HCT116 (cell line): Measurements from ENCODE around the gene C15orf39. TPM values are rescaled to one million over a fixed set of nuclear protein-coding genes. Genes with fewer than 3 reads are reported as not detected.
A peak's percentile ranks its signal among the peaks of the same experiment; 100 is the strongest.

Experiments
- ATAC-seq: fragments of 200-7000 bp; cut with Tn5 transposase; 2 replicates; pipeline ENCODE4 v1.9.1; 2020; ENCODE audit warnings: mild to moderate bottlenecking, moderate library complexity
- BruUV-seq: library from RNA; stranded (reverse); fragments of 400-500 nt; replicated peaks from 2 replicates; lab custom pipeline; 2021; lab: Mats Ljungman, UMichigan
- CTCF ChIA-PET: fragments of 300-600 bp; sonication (Branson Sonifier 250); formaldehyde crosslinking; loops from one replicate; lab custom pipeline; 2021; ENCODE audit warnings: antibody characterized with exemption; lab: Charles Lee
- POLR2A ChIA-PET: fragments of 300-600, 350-600 bp; sonication (Branson Sonifier 250); formaldehyde crosslinking; loops from one replicate; lab custom pipeline; 2021; ENCODE audit warnings: antibody characterized with exemption; lab: Charles Lee
- RAD21 ChIA-PET, 2 experiments: fragments of 300-600 bp; sonication (Branson Sonifier 250); formaldehyde crosslinking; loops; one replicate each; lab custom pipeline; 2023; ENCODE audit warnings: low total read pairs in 2 of 2; ENCODE audit not compliant: uncharacterized antibody in 2 of 2, unreplicated experiment in 2 of 2, low non-redundant PET in 1 of 2; lab: Charles Lee
- DNase-seq: peaks from one replicate; pipeline ENCODE4 v3.0.0-alpha.2; 2010; ENCODE audit warnings: low read depth, low spot score
- H2AFZ ChIP-seq: fragments of 200-600 bp; shearing (Covaris generic), sonication (generic); 2 replicates; pipeline ENCODE4 v1.6.1; 2017; ENCODE audit warnings: low read depth, mixed run types, mixed read lengths, antibody characterized with exemption, low read length; ENCODE audit not compliant: poor library complexity, severe bottlenecking
- H3K27ac ChIP-seq: 2 replicates; pipeline ENCODE4 v1.5.1; 2012; ENCODE audit warnings: low read depth, low read length
- H3K27me3 ChIP-seq: fragments of 200-600 bp; sonication (generic); 2 replicates; pipeline ENCODE4 v1.6.1; 2016; ENCODE audit warnings: mixed run types, low read length, mixed read lengths; ENCODE audit not compliant: insufficient read depth
- H3K36me3 ChIP-seq, 2 experiments: fragments of 200-500 bp in 1 of 2; fragments of 200-600 bp in 1 of 2; sonication (Bioruptor generic) in 1 of 2; sonication (generic) in 1 of 2; 2 replicates each; pipeline versions ENCODE4 v1.5.1 to v1.6.1; 2014 to 2016; ENCODE audit warnings: low read length in 2 of 2, inconsistent platforms in 1 of 2, mixed read lengths in 1 of 2, mixed run types in 1 of 2; ENCODE audit not compliant: insufficient read depth in 2 of 2, control insufficient read depth in 1 of 2
- H3K4me1 ChIP-seq, 2 experiments: fragments of 200-600 bp in 1 of 2; sonication (generic) in 1 of 2; 2 replicates each; pipeline versions ENCODE4 v1.5.1 to v1.6.1; 2012 to 2017; ENCODE audit warnings: low read length in 2 of 2, inconsistent platforms in 1 of 2, mild to moderate bottlenecking in 1 of 2, mixed read lengths in 1 of 2, mixed run types in 1 of 2, moderate library complexity in 1 of 2; ENCODE audit not compliant: insufficient read depth in 2 of 2, control insufficient read depth in 1 of 2
- H3K4me2 ChIP-seq: fragments of 200-600 bp; sonication (generic); 2 replicates; pipeline ENCODE4 v1.6.1; 2017; ENCODE audit warnings: mixed run types, low read length, mixed read lengths
- H3K4me3 ChIP-seq, 2 experiments: fragments of 200-600 bp in 1 of 2; sonication (generic) in 1 of 2; replicated peaks in 1 of 2; 2 replicates each; pipeline ENCODE4 v1.5.1; 2011 to 2016; ENCODE audit warnings: low read length in 2 of 2, control low read depth in 1 of 2, low read depth in 1 of 2, mild to moderate bottlenecking in 1 of 2, mixed read lengths in 1 of 2, mixed run types in 1 of 2
- H3K79me2 ChIP-seq: fragments of 200-600 bp; sonication (generic); 2 replicates; pipeline ENCODE4 v1.6.1; 2017; ENCODE audit warnings: mild to moderate bottlenecking, mixed run types, low read length, moderate library complexity, mixed read lengths; ENCODE audit not compliant: insufficient read depth
- H3K9ac ChIP-seq: fragments of 200-600 bp; sonication (generic); 2 replicates; pipeline ENCODE4 v1.6.1; 2016; ENCODE audit warnings: low read length, mixed read lengths
- H3K9me2 ChIP-seq: fragments of 200-600 bp; sonication (generic), shearing (Covaris generic); 2 replicates; pipeline ENCODE4 v1.6.1; 2017; ENCODE audit warnings: mixed run types, mild to moderate bottlenecking, moderate library complexity; ENCODE audit not compliant: insufficient read depth
- H3K9me3 ChIP-seq, 2 experiments: fragments of 200-500 bp in 1 of 2; fragments of 200-600 bp in 1 of 2; sonication (Bioruptor generic) in 1 of 2; sonication (generic) in 1 of 2; 2 replicates each; pipeline ENCODE4 v1.6.1; 2014 to 2017; ENCODE audit warnings: low read length in 2 of 2, mixed read lengths in 2 of 2, inconsistent platforms in 1 of 2, low read depth in 1 of 2, mild to moderate bottlenecking in 1 of 2, mixed run types in 1 of 2, moderate library complexity in 1 of 2; ENCODE audit not compliant: control insufficient read depth in 1 of 2, insufficient read depth in 1 of 2
- H4K20me1 ChIP-seq: fragments of 200-600 bp; sonication (generic), shearing (Covaris generic); 2 replicates; pipeline ENCODE4 v1.6.1; 2017; ENCODE audit warnings: mixed run types, mild to moderate bottlenecking, moderate library complexity; ENCODE audit not compliant: insufficient read depth
- CTCF ChIP-seq, 3 experiments: fragments of 200-600 bp in 1 of 3; sonication (generic) in 1 of 3; IDR thresholded peaks in 2 of 3; conservative IDR thresholded peaks in 1 of 3; 2 replicates each; pipeline ENCODE4 v1.5.1; 2012 to 2017; ENCODE audit warnings: low read depth in 2 of 3, low read length in 2 of 3, antibody characterized with exemption in 1 of 3, borderline replicate concordance in 1 of 3, control low read depth in 1 of 3, mild to moderate bottlenecking in 1 of 3, mixed read lengths in 1 of 3, mixed run types in 1 of 3, moderate library complexity in 1 of 3; ENCODE audit not compliant: insufficient read depth in 1 of 3
- POLR2A ChIP-seq: IDR thresholded peaks from 2 replicates; pipeline ENCODE4 v1.7.0; 2011; ENCODE audit warnings: borderline replicate concordance; ENCODE audit not compliant: insufficient read depth, insufficient read length; ENCODE audit errors: extremely low read depth
- RAD21 ChIP-seq: IDR thresholded peaks from 2 replicates; pipeline ENCODE4 v1.6.1; 2012; ENCODE audit warnings: low read depth, mild to moderate bottlenecking
- SRF ChIP-seq: IDR thresholded peaks from 2 replicates; pipeline ENCODE4 v1.6.1; 2012; ENCODE audit warnings: low read depth
- intact Hi-C: fragments of 100-400 bp; cut with micrococcal nuclease; formaldehyde crosslinking; loops from 2 replicates; pipeline ENCODE4 v1.10.0; 2022
- total RNA-seq: library from RNA; stranded (reverse); gene quantifications from one replicate; pipeline ENCODE4 v1.2.1, GENCODE V29; 2021; ENCODE audit not compliant: unreplicated experiment

Gene C15orf39
- total RNA-seq, 1 experiment from 2014 or later, result 29.3 TPM

GRCh38 chr15:75203017-75203907 lies 1.6 kb downstream of the C15orf39 start:
- H3K4me2 ChIP-seq, result peak overlapping the region; percentile 98
- H3K27ac ChIP-seq, result peak overlapping the region; percentile 95
- ChIA-PET CTCF (interaction anchor here (1.1 to 2.3 kb wide), 5 partner anchors 105 to 180 kb away, joined by 5 to 36 read pairs (median 13); partner anchors contain the start of gene PPCDC), POLR2A (interaction anchor here (0.8 to 2.5 kb wide), 6 partner anchors 159 to 180 kb away, joined by 3 to 12 read pairs (median 4); partner anchors contain the start of gene PPCDC), RAD21 (interaction anchor here in 1 of 2 experiments (1.7 kb wide), 1 partner anchor 173 kb away, joined by 7 read pairs; no protein-coding TSS in a partner anchor)
- peaks cover 63% of the 10 kb centered on the region for H3K79me2 ChIP-seq
- peak overlapping the region; percentile 95 for H3K9ac ChIP-seq
- ATAC-seq (no peak), DNase-seq (no peak)
- H3K36me3 ChIP-seq, result peaks cover 12 to 25% of the 10 kb centered on the region in 2 experiments; a peak in 2 of 4 replicates
- intact Hi-C loops, result loop anchor here (2.0 to 10.0 kb wide), 3 partner anchors 58 to 418 kb away; partner anchors contain the start of gene CSK
- H4K20me1 ChIP-seq, result peaks cover 27% of the 10 kb centered on the region; the same call in 1 of the 2 replicates
- TSS peak; percentile 47 for BruUV-seq
- H3K4me3 ChIP-seq, result peak overlapping the region; percentile 88
- H3K4me1 ChIP-seq, result peaks cover 32 to 55% of the 10 kb centered on the region in 2 experiments
- no peaks in the 10 kb centered on the region for H3K9me3 ChIP-seq
- no peaks in the 10 kb centered on the region for H3K27me3 ChIP-seq
- no peak overlapping the region for H2AFZ ChIP-seq
- no peaks in the 10 kb centered on the region for H3K9me2 ChIP-seq
- TF ChIP-seq RAD21, result no peak
- no peak for TF ChIP-seq POLR2A
- TF ChIP-seq CTCF (IDR thresholded peaks at IDR 0.05 in 2 of 3, conservative IDR thresholded peaks at IDR 0.05 in 1 of 3; ENCODE audit: borderline replicate concordance in 1 of 3, insufficient read depth in 1 of 3, low read depth in 2 of 3, low read length in 2 of 3), result no peak
- no peak for TF ChIP-seq SRF
